GM12892 (cell line): ENCODE measurements around the gene FOXA2.

ENCODE experiments used
- POLR2A ChIP-seq: IDR thresholded peaks from 2 replicates; pipeline ENCODE4 v1.6.1; 2011; ENCODE audit warnings: low read depth, low read length, control low read depth
- TAF1 ChIP-seq: IDR thresholded peaks from 2 replicates; pipeline ENCODE4 v1.6.1; 2011; ENCODE audit warnings: low read depth, mild to moderate bottlenecking, control low read depth, low read length, borderline replicate concordance

DNA sequence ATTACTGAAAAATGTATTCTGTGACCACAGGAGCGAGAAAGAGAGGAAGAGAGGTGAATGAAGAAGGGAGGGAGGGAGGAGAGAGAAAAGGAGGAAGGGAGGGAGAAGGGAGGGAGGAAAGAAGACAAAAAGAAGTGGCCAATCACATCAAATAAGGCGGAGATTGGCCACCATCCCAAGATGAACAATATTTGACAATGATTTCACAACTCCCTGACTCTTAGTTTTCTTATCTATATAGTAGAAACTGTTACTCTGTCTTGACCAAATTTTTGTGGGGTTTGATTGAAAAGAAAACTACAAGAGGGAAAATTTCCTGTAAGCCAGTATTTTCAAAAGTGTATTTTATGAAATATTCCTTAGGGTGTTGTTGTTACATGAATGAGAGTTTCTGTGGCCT is 52.6 kb downstream of the FOXA2 start:
- TF ChIP-seq POLR2A, result no peak
- no peak for TF ChIP-seq TAF1
